Activated naive CD4-positive, alpha-beta T cell treated with anti-CD3 and anti-CD28 coated beads for 36 hours (primary cell): ENCODE measurements around the gene OPA3. TPM values are rescaled to one million over a fixed set of nuclear protein-coding genes. Genes with fewer than 3 reads are reported as not detected.
A peak's percentile ranks its signal among the peaks of the same experiment; 100 is the strongest.

Experiments
- CTCF ChIA-PET: fragments of 350-600 bp; sonication (Branson Sonifier 250); formaldehyde crosslinking; loops from one replicate; lab custom pipeline; 2021; ENCODE audit warnings: antibody characterized with exemption; lab: Charles Lee
- DNase-seq: peaks from one replicate; pipeline ENCODE4 v3.0.0-alpha.2; 2020
- H3K27ac Mint-ChIP-seq: one replicate; pipeline ENCODE4 v1.8.0; 2021; ENCODE audit warnings: mild to moderate bottlenecking, mixed read lengths
- H3K27me3 Mint-ChIP-seq: one replicate; pipeline ENCODE4 v1.8.0; 2021; ENCODE audit warnings: low read depth, mixed read lengths
- H3K36me3 Mint-ChIP-seq: one replicate; pipeline ENCODE4 v1.8.0; 2021; ENCODE audit warnings: low read depth, mixed read lengths
- H3K4me1 Mint-ChIP-seq: one replicate; pipeline ENCODE4 v1.8.0; 2021; ENCODE audit warnings: low read depth, mixed read lengths
- H3K4me3 Mint-ChIP-seq: one replicate; pipeline ENCODE4 v1.8.0; 2021; ENCODE audit warnings: mild to moderate bottlenecking, moderate library complexity, mixed read lengths
- H3K9me3 Mint-ChIP-seq: one replicate; pipeline ENCODE4 v1.8.0; 2021; ENCODE audit warnings: mixed read lengths
- intact Hi-C: fragments of 100-400 bp; cut with micrococcal nuclease; formaldehyde crosslinking; loops from one replicate; pipeline ENCODE4 v1.15.1; 2023
- total RNA-seq, 2 experiments: library from RNA; stranded (reverse); gene quantifications; one replicate each; pipeline ENCODE4 v1.2.3, GENCODE V29; 2021

OPA3 gene
- total RNA-seq, 2 experiments from 2014 or later: 12.4 to 12.7 TPM

DNA sequence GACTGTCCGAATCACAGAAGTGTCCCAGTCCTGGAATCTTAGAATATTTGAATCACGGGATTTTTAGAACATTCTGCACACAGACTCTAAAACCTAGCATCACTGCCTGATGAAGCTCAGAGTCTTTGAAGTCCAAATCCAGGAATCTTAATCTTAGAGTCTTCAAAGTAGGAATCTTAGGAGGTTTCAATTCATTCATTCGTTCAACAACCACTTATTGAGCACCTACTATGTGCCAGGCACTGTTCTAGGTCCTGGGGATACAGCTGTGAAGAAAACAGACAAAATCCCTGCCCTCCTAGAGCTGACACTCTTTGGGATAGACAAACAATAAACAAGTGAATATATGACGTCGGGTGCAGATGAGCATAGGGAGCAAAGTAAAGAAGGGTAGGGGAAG is 89.4 kb downstream of the OPA3 start:
- no peak for DNase-seq
- intact Hi-C loops: no loop called here
- peaks cover 27% of the 10 kb centered on the region for H3K27me3 Mint-ChIP-seq
- peak overlapping the region; percentile 40 for H3K4me3 Mint-ChIP-seq
- H3K36me3 Mint-ChIP-seq: no peaks in the 10 kb centered on the region
- CTCF ChIA-PET: interaction anchor here (0.8 to 5.2 kb wide), 8 partner anchors 9 to 150 kb away, joined by 3 to 54 read pairs (median 6); no protein-coding TSS in a partner anchor
- no peaks in the 10 kb centered on the region for H3K9me3 Mint-ChIP-seq
- no peak overlapping the region for H3K27ac Mint-ChIP-seq
- H3K4me1 Mint-ChIP-seq: peaks cover 32% of the 10 kb centered on the region

DNA sequence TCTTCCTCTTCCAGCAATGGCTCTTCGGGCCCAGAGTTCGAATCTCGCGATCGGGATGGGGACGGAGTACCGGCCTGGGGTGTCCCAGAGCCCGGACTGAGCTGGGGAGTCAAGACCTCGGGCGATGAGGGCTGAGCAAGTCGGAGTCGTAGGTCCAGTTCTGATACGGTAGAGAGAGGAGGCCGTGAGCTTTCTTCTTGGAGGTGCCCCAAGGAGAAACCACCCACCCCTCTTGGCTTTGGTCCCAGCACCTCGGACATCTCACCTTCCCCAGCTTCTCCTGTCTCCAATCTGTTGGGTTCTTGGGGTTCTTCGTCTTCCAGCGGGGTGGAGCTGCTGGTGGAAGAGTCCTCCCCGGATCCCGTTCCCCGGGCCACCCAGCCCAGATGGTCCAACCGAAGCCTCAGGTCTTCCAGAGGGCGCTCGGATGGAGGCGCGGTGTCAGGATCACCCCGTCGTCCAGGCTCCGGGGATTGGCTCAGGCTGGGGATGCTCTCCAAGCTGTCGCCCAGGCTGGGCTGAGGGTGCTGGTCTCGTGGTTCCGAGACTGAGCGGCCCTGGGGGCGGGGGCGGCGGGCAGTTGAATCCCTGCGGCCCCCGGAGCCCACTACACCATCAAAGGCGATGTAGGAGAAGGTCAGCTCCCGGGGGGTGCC is 90.2 kb downstream of the OPA3 start:
- intact Hi-C loops: no loop called here
- CTCF ChIA-PET: interaction anchor here (0.7 to 5.2 kb wide), 10 partner anchors 9 to 150 kb away, joined by 3 to 54 read pairs (median 5); no protein-coding TSS in a partner anchor
- Mint-ChIP-seq H3K27ac (no peak overlapping the region), H3K27me3 (peaks cover 27% of the 10 kb centered on the region), H3K9me3 (no peaks in the 10 kb centered on the region), H3K4me3 (no peak overlapping the region), H3K36me3 (no peaks in the 10 kb centered on the region), H3K4me1 (peaks cover 29% of the 10 kb centered on the region)
- DNase-seq: no peak

DNA sequence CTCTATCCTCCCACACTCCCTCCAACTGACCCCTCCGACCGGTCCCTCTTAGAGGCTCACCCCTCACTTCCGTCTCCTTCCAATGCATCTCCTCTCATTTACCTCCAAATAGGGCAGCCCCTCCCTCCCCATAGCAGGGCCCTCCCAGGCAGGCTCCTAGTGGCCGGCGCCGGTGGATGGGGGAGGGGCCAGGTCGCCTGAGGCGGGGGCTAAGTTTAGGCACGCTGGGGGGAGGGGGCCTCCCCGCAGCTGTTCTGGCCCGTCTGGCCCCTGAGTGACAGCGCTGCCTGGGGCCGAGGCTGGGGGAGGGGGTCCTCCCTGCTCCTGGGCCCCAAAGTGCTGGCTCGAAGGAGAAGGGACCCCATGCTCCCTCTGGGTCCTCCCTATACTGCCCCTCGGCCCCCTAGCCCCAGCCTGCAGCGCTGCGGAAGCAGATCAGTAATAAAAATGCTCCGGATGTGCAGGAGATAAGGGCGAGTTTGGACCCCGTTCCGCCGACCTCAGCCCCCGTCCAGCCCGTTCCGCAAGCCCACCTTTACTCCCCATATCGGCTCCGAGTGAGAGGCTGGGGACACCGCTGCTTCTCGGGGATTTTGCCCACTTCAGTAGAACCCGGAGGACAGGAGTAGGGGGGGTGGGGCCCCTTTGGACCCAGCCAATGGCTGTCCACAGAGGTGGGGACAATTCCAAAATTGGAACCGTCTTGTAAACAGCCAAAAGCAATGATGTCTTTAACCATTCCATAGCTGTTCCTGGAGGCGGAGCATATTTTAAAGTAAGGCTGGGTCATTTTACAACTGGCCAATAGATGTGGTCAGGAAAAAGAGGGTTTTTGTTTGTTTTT is 91.8 kb downstream of the OPA3 start:
- H3K9me3 Mint-ChIP-seq: no peaks in the 10 kb centered on the region
- CTCF ChIA-PET: interaction anchor here (1.2 kb wide), 1 partner anchor 29 kb away, joined by 3 read pairs; no protein-coding TSS in a partner anchor

DNA sequence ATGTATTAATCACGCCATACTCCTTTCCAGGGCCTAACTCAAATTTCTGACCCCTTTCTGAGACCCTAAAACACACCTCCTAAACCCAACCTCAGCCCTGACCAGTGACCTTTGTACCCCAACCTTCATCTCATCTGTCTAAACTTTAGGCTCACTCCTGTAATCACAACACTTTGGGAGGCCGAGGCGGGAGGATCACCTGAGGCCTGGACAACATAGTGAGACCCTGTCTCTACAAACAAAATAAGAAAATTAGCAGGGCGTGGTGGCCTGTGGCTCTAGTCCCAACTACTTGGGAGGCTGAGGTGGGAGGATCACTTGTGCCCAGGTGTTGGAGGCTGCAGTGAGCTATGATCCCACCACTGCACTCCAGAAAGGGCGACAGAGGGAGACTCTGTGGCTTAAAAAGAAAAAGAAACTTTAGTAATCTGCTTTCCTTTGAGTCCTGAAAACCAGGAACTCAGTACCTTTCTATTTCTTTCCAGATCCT is 92.4 kb downstream of the OPA3 start:
- no peaks in the 10 kb centered on the region for H3K9me3 Mint-ChIP-seq
- peaks cover 20% of the 10 kb centered on the region for H3K27me3 Mint-ChIP-seq
- H3K4me3 Mint-ChIP-seq: peak overlapping the region; percentile 17
- H3K36me3 Mint-ChIP-seq: no peaks in the 10 kb centered on the region
- intact Hi-C loops: no loop called here
- no peak for DNase-seq
- no peak overlapping the region for H3K27ac Mint-ChIP-seq
- H3K4me1 Mint-ChIP-seq: peaks cover 15% of the 10 kb centered on the region
- CTCF ChIA-PET: interaction anchor here (1.2 kb wide), 1 partner anchor 28 kb away, joined by 3 read pairs; no protein-coding TSS in a partner anchor

More for the DNA sequence above, 91.8 kb downstream of the OPA3 start:
- Mint-ChIP-seq H3K27me3 (peaks cover 21% of the 10 kb centered on the region), H3K4me1 (peaks cover 21% of the 10 kb centered on the region), H3K36me3 (no peaks in the 10 kb centered on the region), H3K4me3 (peak overlapping the region; percentile 38), H3K27ac (no peak overlapping the region)
- DNase-seq: no peak
- intact Hi-C loops: loop anchor here (1.0 kb wide), 1 partner anchor 65 kb away; no protein-coding TSS in a partner anchor

DNA sequence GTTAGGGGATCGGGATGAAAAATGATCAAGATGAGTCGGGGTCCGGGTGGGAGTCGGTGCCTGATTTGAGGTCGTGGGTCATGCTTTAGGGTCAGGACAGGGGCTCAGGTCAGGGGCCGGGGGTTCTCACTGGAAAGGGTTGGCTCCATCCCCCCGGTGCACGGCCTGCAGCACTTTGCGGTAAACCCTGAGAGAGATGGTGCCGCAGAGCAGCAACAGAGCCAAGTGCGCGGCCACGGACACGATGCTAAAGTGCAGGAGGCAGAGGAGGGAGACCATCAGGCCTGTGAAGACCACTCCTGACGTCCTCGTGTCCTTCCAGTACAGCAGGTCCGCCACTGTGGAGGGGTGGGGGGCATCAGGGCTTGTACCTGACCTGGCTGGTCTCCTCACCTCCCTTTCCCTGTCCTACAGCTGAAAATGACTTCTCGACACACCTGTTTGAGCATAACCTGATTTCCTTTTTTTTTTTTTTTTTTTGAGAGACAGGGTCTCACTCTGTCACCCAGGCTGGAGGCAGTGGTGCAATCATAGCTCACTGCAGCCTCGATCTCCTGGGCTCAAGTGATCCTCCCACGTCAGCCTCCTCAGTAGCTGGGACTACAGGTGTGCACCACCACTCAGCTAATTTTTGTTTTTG is 95.3 kb downstream of the OPA3 start:
- no peaks in the 10 kb centered on the region for H3K9me3 Mint-ChIP-seq
- no peak overlapping the region for H3K27ac Mint-ChIP-seq
- CTCF ChIA-PET: interaction anchor here (1.2 to 1.7 kb wide), 2 partner anchors 9 to 16 kb away, joined by 4 to 5 read pairs; no protein-coding TSS in a partner anchor
- H3K4me1 Mint-ChIP-seq: peaks cover 9% of the 10 kb centered on the region
- peaks cover 6% of the 10 kb centered on the region for H3K27me3 Mint-ChIP-seq
- no peak overlapping the region for H3K4me3 Mint-ChIP-seq
- intact Hi-C loops: no loop called here
- no peak for DNase-seq
- H3K36me3 Mint-ChIP-seq: no peaks in the 10 kb centered on the region

DNA sequence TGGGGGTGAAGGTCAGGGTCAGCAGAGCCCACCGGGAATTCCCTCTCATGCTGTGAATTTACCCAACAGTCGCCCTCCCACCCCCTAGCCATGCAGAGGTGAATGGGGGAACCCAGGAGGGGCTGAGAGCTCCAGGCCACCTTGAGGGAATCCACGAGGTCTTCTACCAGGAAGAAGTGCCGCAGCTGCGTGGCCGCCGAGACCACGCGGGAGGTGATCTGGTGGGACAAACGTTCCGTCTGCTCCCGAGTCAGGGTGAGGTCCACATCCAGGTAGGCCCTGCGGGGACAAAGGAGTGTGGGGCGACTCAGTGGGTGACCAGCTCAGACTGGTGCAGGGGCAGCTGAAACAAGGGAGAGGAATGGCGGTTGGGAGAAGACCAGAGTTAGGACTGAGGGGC is 95.9 kb downstream of the OPA3 start:
- Mint-ChIP-seq H3K27ac (no peak overlapping the region), H3K27me3 (peaks cover 6% of the 10 kb centered on the region), H3K4me1 (peaks cover 10% of the 10 kb centered on the region), H3K9me3 (no peaks in the 10 kb centered on the region), H3K4me3 (no peak overlapping the region), H3K36me3 (no peaks in the 10 kb centered on the region)
- CTCF ChIA-PET: interaction anchor here (1.2 to 1.7 kb wide), 3 partner anchors 8 to 50 kb away, joined by 3 to 5 read pairs (median 4); no protein-coding TSS in a partner anchor
- no peak for DNase-seq
- intact Hi-C loops: no loop called here

DNA sequence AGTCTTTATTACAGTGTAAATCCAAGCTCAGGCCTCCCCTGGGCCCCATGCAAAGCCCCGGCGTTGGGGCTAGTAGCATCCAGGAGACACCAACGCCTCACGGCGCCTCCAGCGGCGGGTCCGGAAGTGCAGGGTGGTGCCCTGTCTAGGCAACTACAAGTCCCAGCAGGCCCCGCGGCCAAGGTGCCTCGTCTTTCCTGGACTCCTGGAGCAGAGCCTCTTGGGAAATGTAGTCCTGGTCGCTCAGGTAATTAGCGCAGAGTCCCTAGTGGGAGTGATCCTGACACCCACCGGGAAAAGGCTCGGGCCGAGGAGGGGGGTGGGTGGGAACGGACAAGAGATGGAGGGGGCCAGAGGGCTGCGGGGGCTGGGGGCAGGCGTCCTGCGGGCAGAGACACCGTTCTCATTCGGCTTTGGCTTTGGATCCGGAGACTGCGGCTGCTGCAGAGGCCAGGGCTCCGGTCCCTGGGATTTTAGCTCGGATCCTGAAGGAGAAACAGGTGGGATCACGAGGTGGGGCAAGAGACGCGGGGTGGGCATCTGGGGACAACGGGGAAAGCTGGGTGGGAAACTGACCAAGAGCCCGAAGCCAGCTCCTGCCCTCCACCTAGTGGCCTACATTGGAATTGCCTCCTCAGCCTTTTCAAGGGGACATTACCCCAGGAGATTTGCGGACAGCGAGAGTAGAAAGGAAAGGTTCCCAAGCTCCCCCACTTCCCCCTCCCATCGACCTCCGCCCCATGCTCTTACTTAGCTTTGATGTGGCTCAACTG is 99.1 kb downstream of the OPA3 start:
- Mint-ChIP-seq H3K9me3 (no peaks in the 10 kb centered on the region), H3K27ac (peak overlapping the region; percentile 46), H3K4me3 (peak overlapping the region; percentile 81), H3K4me1 (peaks cover 4% of the 10 kb centered on the region), H3K27me3 (no peaks in the 10 kb centered on the region), H3K36me3 (no peaks in the 10 kb centered on the region)
- intact Hi-C loops: loop anchor here (1.0 to 2.0 kb wide), 5 partner anchors 17 to 207 kb away; partner anchors contain the start of genes PPP1R13L and QPCTL
- DNase-seq: peak; percentile 99
- CTCF ChIA-PET: interaction anchor here (0.5 to 3.0 kb wide), 30 partner anchors 11 to 194 kb away, joined by 3 to 54 read pairs (median 5); partner anchors contain the start of genes FOSB, PPM1N, PPP1R13L and RTN2

DNA sequence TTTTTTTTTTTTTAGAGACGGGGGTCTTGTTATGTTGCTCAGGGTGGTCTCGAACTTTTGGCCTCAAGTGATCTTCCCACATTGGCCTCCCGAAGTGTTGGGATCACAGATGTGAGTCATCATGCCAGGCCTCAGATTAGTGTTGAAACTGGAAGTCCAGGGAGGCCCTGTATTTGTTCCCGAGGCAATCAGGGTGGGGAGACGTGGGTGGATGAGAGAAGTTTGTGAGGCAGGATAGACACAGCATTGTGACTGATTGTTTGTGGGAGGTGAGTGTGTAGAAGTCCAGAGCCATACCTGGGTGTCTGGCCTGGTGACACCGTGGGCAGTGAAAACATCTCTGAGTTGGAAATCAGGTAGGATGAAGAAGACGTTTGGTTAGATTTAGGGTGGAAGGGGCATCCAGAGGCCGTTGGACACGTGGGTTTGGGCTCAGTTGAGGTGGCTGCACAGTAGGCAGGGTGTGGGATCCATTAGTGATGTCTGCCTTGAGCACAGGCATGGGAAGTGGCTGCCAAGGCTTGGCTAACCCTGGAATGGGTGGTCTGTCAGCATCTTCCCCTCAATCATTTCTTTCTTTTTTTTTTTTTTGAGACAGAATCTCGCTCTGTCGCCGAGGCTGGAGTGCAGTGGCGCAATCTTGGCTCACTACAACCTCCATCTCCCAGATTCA is 100.2 kb downstream of the OPA3 start:
- Mint-ChIP-seq H3K9me3 (no peaks in the 10 kb centered on the region), H3K4me1 (peaks cover 7% of the 10 kb centered on the region), H3K4me3 (no peak overlapping the region), H3K36me3 (no peaks in the 10 kb centered on the region), H3K27me3 (no peaks in the 10 kb centered on the region), H3K27ac (no peak overlapping the region)
- DNase-seq: no peak
- intact Hi-C loops: loop anchor here (2.0 kb wide), 1 partner anchor 16 kb away; no protein-coding TSS in a partner anchor
- CTCF ChIA-PET: interaction anchor here (0.6 to 18.6 kb wide), 28 partner anchors 12 to 208 kb away, joined by 3 to 351 read pairs (median 5); partner anchors contain the start of genes FOSB, PPM1N, PPP1R13L and QPCTL

DNA sequence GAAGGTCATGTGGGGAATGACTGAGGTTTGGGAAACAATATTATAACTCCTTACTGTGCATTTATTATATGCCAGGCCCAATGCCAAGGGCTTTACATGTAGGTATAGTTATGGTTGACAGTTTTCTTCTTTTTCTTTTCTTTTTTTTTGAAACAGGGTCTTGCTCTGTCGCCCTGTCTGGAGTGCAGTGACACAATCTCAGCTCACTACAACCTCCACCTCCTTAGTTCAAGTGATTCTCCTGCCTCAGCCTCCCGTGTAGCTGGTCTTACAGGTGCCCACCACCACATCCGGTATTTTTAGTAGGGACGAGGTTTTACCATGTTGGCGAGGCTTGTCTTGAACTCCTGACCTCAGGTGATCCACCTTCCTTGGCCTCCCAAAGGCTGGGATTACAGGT is 101.6 kb downstream of the OPA3 start:
- no peak overlapping the region for H3K4me3 Mint-ChIP-seq
- intact Hi-C loops: no loop called here
- no peaks in the 10 kb centered on the region for H3K9me3 Mint-ChIP-seq
- H3K36me3 Mint-ChIP-seq: no peaks in the 10 kb centered on the region
- no peaks in the 10 kb centered on the region for H3K27me3 Mint-ChIP-seq
- peaks cover 13% of the 10 kb centered on the region for H3K4me1 Mint-ChIP-seq
- CTCF ChIA-PET: interaction anchor here (18.6 kb wide), 1 partner anchor 41 kb away, joined by 351 read pairs; no protein-coding TSS in a partner anchor
- no peak overlapping the region for H3K27ac Mint-ChIP-seq
- no peak for DNase-seq

DNA sequence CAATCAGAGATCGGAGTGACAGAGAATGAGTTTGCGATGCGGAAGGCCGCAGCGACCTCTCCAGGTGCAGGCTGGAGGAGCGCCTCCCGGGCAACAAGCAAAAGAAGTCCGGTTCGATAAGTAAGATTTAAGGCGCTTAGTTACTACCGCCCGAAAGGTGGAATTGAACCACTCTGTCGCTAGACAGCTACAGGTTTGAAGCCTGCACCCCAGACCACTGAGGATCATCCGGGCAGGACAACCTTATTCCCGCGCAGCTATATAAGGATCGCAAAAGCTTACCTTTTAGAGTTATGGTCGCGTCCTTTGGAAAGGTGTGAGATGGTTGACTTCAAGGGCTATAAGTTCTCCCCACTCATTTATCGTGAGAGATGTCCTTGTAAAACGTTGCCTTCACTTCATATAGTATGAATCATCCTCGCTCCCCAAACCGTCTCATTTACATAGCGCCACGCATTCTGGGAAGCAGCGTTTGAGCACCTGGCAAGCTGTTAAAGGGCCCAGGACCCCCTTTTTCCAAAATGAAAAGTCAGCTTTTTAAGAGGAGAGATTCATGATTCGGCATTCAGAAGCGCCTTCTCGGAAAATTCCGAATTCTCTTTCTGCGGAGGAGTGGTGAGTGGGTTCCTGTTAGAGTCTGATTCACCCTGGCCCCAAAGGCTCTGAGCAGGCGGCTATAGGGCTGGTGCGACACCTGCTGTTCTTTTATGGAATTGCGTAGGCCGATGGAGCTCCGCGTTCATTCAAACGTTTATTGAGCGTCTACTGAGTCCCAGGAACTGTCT is 106.0 kb downstream of the OPA3 start:
- H3K27me3 Mint-ChIP-seq: peaks cover 2% of the 10 kb centered on the region
- H3K27ac Mint-ChIP-seq: peak overlapping the region; percentile 95
- CTCF ChIA-PET: interaction anchor here (0.6 to 18.6 kb wide), 25 partner anchors 11 to 214 kb away, joined by 3 to 351 read pairs (median 4); partner anchors contain the start of genes FOSB, PPP1R13L and QPCTL
- peak; percentile 96 for DNase-seq
- H3K4me3 Mint-ChIP-seq: peak overlapping the region; percentile 54
- H3K4me1 Mint-ChIP-seq: peaks cover 22% of the 10 kb centered on the region
- intact Hi-C loops: loop anchor here (1.0 to 5.0 kb wide), 8 partner anchors 9 to 226 kb away; partner anchors contain the start of genes MARK4, PPP1R13L and VASP
- H3K36me3 Mint-ChIP-seq: no peaks in the 10 kb centered on the region
- H3K9me3 Mint-ChIP-seq: no peaks in the 10 kb centered on the region
